GM21367 (cell line): ENCODE data around the gene LGALS9B.
"Not testable (repeated sequence)": the region's sequence is repeated elsewhere in the genome, so short reads cannot be mapped to it uniquely, and the experiment has no call there.

Experiments used
- ATAC-seq: cut with Tn5 transposase; IDR thresholded peaks from one replicate; pipeline ENCODE4 v1.9.1; 2021; ENCODE audit not compliant: unreplicated experiment

The LGALS9B gene

GRCh38 chr17:20469107-20469506 is 1.8 kb upstream of the LGALS9B start:
- ATAC-seq = not testable (repeated sequence)

- not testable (repeated sequence) for ATAC-seq
These were observed 340 bp downstream of the LGALS9B start for GRCh38 chr17:20466999-20467398.

GRCh38 chr17:20466553-20466952 is 786 bp downstream of the LGALS9B start:
- ATAC-seq = not testable (repeated sequence)

- ATAC-seq = not testable (repeated sequence)
These were observed 1.8 kb downstream of the LGALS9B start for GRCh38 chr17:20465535-20465934.

GRCh38 chr17:20464854-20465414 is 2.4 kb downstream of the LGALS9B start:
- ATAC-seq = not testable (repeated sequence)

GRCh38 chr17:20462158-20462557 is 5.2 kb downstream of the LGALS9B start:
- ATAC-seq = not testable (repeated sequence)

GRCh38 chr17:20457848-20458381 is 9.4 kb downstream of the LGALS9B start:
- ATAC-seq = not testable (repeated sequence)

- ATAC-seq = not testable (repeated sequence)
These were observed 12.2 kb downstream of the LGALS9B start for GRCh38 chr17:20455106-20455505.

- not testable (repeated sequence) for ATAC-seq
These were observed 13.4 kb downstream of the LGALS9B start for GRCh38 chr17:20453820-20454434.

- not testable (repeated sequence) for ATAC-seq
These were observed 16.5 kb downstream of the LGALS9B start for GRCh38 chr17:20450852-20451251.

GRCh38 chr17:20447534-20448321 is 19.6 kb downstream of the LGALS9B start:
- ATAC-seq = not testable (repeated sequence)

GRCh38 chr17:20446895-20447294 is 20.4 kb downstream of the LGALS9B start:
- ATAC-seq = not testable (repeated sequence)

GRCh38 chr17:20444581-20445236 is 22.6 kb downstream of the LGALS9B start:
- ATAC-seq = not testable (repeated sequence)

GRCh38 chr17:20444173-20444572 is 23.2 kb downstream of the LGALS9B start:
- ATAC-seq = not testable (repeated sequence)

- not testable (repeated sequence) for ATAC-seq
These were observed 23.7 kb downstream of the LGALS9B start for GRCh38 chr17:20443632-20444031.

GRCh38 chr17:20440665-20441064 is 26.7 kb downstream of the LGALS9B start:
- not testable (repeated sequence) for ATAC-seq

- ATAC-seq = not testable (repeated sequence)
These were observed 32.2 kb downstream of the LGALS9B start for GRCh38 chr17:20435166-20435565.

- ATAC-seq = not testable (repeated sequence)
These were observed 34.0 kb downstream of the LGALS9B start for GRCh38 chr17:20433382-20433781.

GRCh38 chr17:20427264-20427663 is 40.1 kb downstream of the LGALS9B start:
- not testable (repeated sequence) for ATAC-seq

- not testable (repeated sequence) for ATAC-seq
These were observed 44.5 kb downstream of the LGALS9B start for GRCh38 chr17:20422826-20423225.

- ATAC-seq = not testable (repeated sequence)
These were observed 48.5 kb downstream of the LGALS9B start for GRCh38 chr17:20418838-20419237.
